Lung (tissue), 13 donors: Measurements from ENCODE around the gene TDRD1. TPM values are rescaled to one million over a fixed set of nuclear protein-coding genes. Genes with fewer than 3 reads are reported as not detected.

Experiments
- ATAC-seq: fragments of 200-7000 bp; cut with Tn5 transposase; one replicate; pipeline ENCODE4 v1.9.1; 2020; ENCODE audit warnings: moderate number of reproducible peaks; ENCODE audit not compliant: insufficient read depth, low FRiP score
- DNase-seq, 3 donors: peaks; one replicate each; pipeline ENCODE4 v3.0.0-alpha.2; 2013 to 2017
- H3K27ac ChIP-seq, 2 donors: one replicate each; pipeline ENCODE4 v1.5.1; 2013; ENCODE audit warnings: mild to moderate bottlenecking in 2 of 2, moderate library complexity in 2 of 2, control low read depth in 1 of 2, inconsistent platforms in 1 of 2, low read depth in 1 of 2, low read length in 1 of 2
- H3K27me3 ChIP-seq, 3 donors: one replicate each; pipeline ENCODE4 v1.5.1; 2013; ENCODE audit warnings: low read length in 2 of 3; ENCODE audit not compliant: control insufficient read depth in 3 of 3, insufficient read depth in 3 of 3
- H3K36me3 ChIP-seq, 4 donors: one replicate each; pipeline ENCODE4 v1.5.1; 2013; ENCODE audit warnings: low read length in 4 of 4, mild to moderate bottlenecking in 1 of 4, moderate library complexity in 1 of 4; ENCODE audit not compliant: control insufficient read depth in 4 of 4, insufficient read depth in 4 of 4
- H3K4me1 ChIP-seq, 5 donors: one replicate each; pipeline ENCODE4 v1.5.1; 2013; ENCODE audit warnings: low read length in 5 of 5, mild to moderate bottlenecking in 2 of 5, moderate library complexity in 1 of 5; ENCODE audit not compliant: control insufficient read depth in 5 of 5, insufficient read depth in 5 of 5
- H3K4me3 ChIP-seq: one replicate; pipeline ENCODE4 v1.5.1; 2013; ENCODE audit warnings: mild to moderate bottlenecking, control low read depth, moderate library complexity
- H3K9ac ChIP-seq, 2 donors: one replicate each; pipeline ENCODE4 v1.5.1; 2013; ENCODE audit warnings: low read length in 2 of 2, control low read depth in 1 of 2; ENCODE audit not compliant: insufficient read depth in 1 of 2
- H3K9me3 ChIP-seq, 4 donors: one replicate each; pipeline ENCODE4 v1.5.1; 2013; ENCODE audit warnings: low read length in 3 of 4, mild to moderate bottlenecking in 1 of 4, moderate library complexity in 1 of 4; ENCODE audit not compliant: control insufficient read depth in 4 of 4, insufficient read depth in 3 of 4
- CTCF ChIP-seq: IDR thresholded peaks from 2 replicates; pipeline ENCODE4 v1.5.1; 2012; ENCODE audit warnings: mild to moderate bottlenecking; ENCODE audit errors: control extremely low read depth, extremely low read depth
- WGBS, 2 donors: extraction: QIAGEN DNeasy Blood & Tissue Kit; methylation state at CpG; one replicate each; pipeline ENCODE4 v1.1.7; 2013; 5-methylcytosine and 5-hydroxymethylcytosine counted together
- polyA plus RNA-seq, 2 donors: library from polyadenylated mRNA; stranded (reverse); fragments of 200-250 nt; gene quantifications; one replicate each; pipeline ENCODE4 v1.2.1, GENCODE V29; 2013
- small RNA-seq: library from RNA; depleted of rRNA; stranded (forward); fragments of <200 nt; gene quantifications from one replicate; pipeline ENCODE3, GENCODE V24; 2014; ENCODE audit warnings: low replicate concordance
- total RNA-seq, 2 donors: library from RNA; depleted of rRNA in 1 of 2; stranded (reverse); fragments of >200 nt in 1 of 2; gene quantifications; one replicate each; pipeline ENCODE4 v1.2.1, GENCODE V29; 2014 to 2021
- donor health status: control.
- donor health status: control.
- donor health status: Bipolar disorder and iron deficiency.
- donor health status: healthy.
- donor health status: DM: yes; HTN: yes; CAD: no.

Gene TDRD1
- total and polyA plus RNA-seq, 4 donors = 0.05 to 0.37 (median 0.25) TPM; not detected in 1

DNA sequence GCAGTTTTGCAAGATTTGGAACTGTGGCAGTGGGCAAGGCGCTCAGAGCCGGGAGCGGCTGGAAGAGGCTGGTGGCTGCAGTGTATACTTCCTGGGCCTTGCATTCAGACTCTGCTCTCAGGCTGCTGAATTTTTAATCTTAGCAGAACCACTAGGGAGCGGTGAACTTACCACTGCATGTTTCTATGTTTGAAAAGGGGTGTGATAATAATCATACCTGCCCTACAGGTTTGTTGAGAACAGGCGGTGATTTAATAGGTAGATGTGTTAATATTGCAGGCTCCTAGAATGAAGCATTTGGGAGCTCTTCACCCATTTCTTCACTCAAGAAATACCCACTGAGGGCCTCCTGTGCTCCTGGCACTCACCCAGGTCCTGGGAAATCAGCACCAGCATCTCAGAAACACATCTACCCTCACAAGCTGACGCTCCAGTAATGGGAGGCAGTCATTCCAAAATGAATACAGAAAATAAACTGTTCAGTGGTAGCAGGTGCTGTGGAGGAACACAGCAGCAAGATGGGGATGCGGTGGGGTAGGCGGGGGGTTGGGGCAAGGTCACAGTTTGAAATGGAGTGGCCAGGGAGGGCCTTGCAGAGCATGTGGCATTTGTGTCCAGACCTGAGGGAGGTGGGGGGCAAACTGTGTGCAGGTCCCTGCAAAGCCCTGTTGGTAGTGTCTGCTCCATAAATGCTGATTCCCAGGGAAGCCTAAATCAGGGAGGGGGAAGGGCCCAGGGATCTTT, 100.9 kb downstream of the TDRD1 start:
- H3K27ac ChIP-seq = no peak overlapping the region

GRCh38 chr10:114281006-114281405, 101.9 kb downstream of the TDRD1 start:
- no peak for TF ChIP-seq CTCF
- no peak overlapping the region for H3K9ac ChIP-seq
- H3K4me3 ChIP-seq = no peak overlapping the region
- H3K27me3 ChIP-seq = no peaks in the 10 kb centered on the region
- no peak overlapping the region for H3K27ac ChIP-seq
- H3K4me1 ChIP-seq = peaks cover 0 to 14% (median 0%) of the 10 kb centered on the region in 5 donors
- H3K36me3 ChIP-seq = peaks cover 0 to 2% (median 0%) of the 10 kb centered on the region in 4 donors
- ATAC-seq (no peak), DNase-seq (no peak)
- 69 to 76% methylated on average over 7 of the region's 7 CpGs for WGBS, 2 donors
- H3K9me3 ChIP-seq = no peaks in the 10 kb centered on the region

More for the DNA sequence above, 100.9 kb downstream of the TDRD1 start:
- Histone ChIP-seq H3K36me3 (no peaks in the 10 kb centered on the region), H3K9me3 (no peaks in the 10 kb centered on the region), H3K4me3 (no peak overlapping the region), H3K9ac (no peak overlapping the region), H3K4me1 (peaks cover 0 to 14% (median 0%) of the 10 kb centered on the region in 5 donors), H3K27me3 (no peaks in the 10 kb centered on the region)
- ATAC-seq = no peak
- DNase-seq = peak in 1 of 3 donors; percentile 32
- 84 to 90% methylated on average over 8 of the region's 8 CpGs for WGBS, 2 donors
- no peak for TF ChIP-seq CTCF

GRCh38 chr10:114281461-114281860, 102.3 kb downstream of the TDRD1 start:
- peaks cover 0 to 14% (median 0%) of the 10 kb centered on the region in 5 donors for H3K4me1 ChIP-seq
- H3K9me3 ChIP-seq = no peaks in the 10 kb centered on the region
- H3K36me3 ChIP-seq = peaks cover 0 to 2% (median 0%) of the 10 kb centered on the region in 4 donors
- H3K27me3 ChIP-seq = no peaks in the 10 kb centered on the region
- no peak overlapping the region for H3K27ac ChIP-seq
- H3K4me3 ChIP-seq = no peak overlapping the region
- no peak overlapping the region for H3K9ac ChIP-seq
- DNase-seq = no peak
- ATAC-seq = no peak
- WGBS, 2 donors = 72 to 81% methylated on average over 5 of the region's 5 CpGs
- TF ChIP-seq CTCF = no peak

Small RNA genes within 50 kb of the gene (small RNA-seq; reads per million reads assigned to genes)
- gene RF02277 = not detected

Other genes with a start within 250 kb of the TDRD1 start
- 10 to 100 TPM in 1 of 2 donors, 1 to 10 TPM in 1; 8.8 to 21.4 TPM for gene ADRB1, start 135.5 kb upstream of the TDRD1 start, total RNA-seq
- 1 to 10 TPM; 6.6 to 7.0 TPM for gene ADRB1, start 135.5 kb upstream of the TDRD1 start, polyA plus RNA-seq
- 10 to 100 TPM; 22.0 to 96.7 TPM for gene CCDC186, start 5.2 kb upstream of the TDRD1 start, total RNA-seq
- gene CCDC186, start 5.2 kb upstream of the TDRD1 start, polyA plus RNA-seq = 1 to 10 TPM; 5.3 to 8.2 TPM
- gene VWA2, start 59.9 kb downstream of the TDRD1 start, total RNA-seq = 10 to 100 TPM; 13.7 to 18.3 TPM
- gene VWA2, start 59.9 kb downstream of the TDRD1 start, polyA plus RNA-seq = 1 to 10 TPM; 1.6 to 3.0 TPM
- 10 to 100 TPM in 1 of 2 donors, 1 to 10 TPM in 1; 6.1 to 21.0 TPM for gene AFAP1L2, start 225.1 kb downstream of the TDRD1 start, total RNA-seq
- 1 to 10 TPM; 2.0 to 5.6 TPM for gene AFAP1L2, start 225.1 kb downstream of the TDRD1 start, polyA plus RNA-seq